Tibial nerve (tissue), 4 donors: ENCODE results near the gene SSC5D. TPM values are rescaled to one million over a fixed set of nuclear protein-coding genes. Genes with fewer than 3 reads are reported as not detected.

Source experiments
- DNase-seq, 2 donors: peaks; one replicate each; pipeline ENCODE4 v3.0.0-alpha.2; 2019; ENCODE audit warnings: low spot score in 2 of 2
- H3K27ac ChIP-seq, 4 donors: fragments of 200-600 bp; sonication (generic) in 3 of 4; one replicate each; pipeline ENCODE4 v1.5.1; 2017 to 2019; ENCODE audit warnings: mild to moderate bottlenecking in 1 of 4
- H3K27me3 ChIP-seq, 2 donors: fragments of 200-600 bp; sonication (generic) in 1 of 2; one replicate each; pipeline versions ENCODE4 v1.5.1 to v1.6.0; 2017 to 2019
- H3K36me3 ChIP-seq, 3 donors: fragments of 200-600 bp; sonication (generic); one replicate each; pipeline ENCODE4 v1.5.1; 2018 to 2019
- H3K4me1 ChIP-seq, 4 donors: fragments of 200-600 bp; sonication (generic) in 3 of 4; one replicate each; pipeline ENCODE4 v1.5.1; 2017 to 2019
- H3K4me3 ChIP-seq, 4 donors: fragments of 200-600 bp; sonication (generic) in 3 of 4; one replicate each; pipeline ENCODE4 v1.5.1; 2017 to 2019; ENCODE audit warnings: mild to moderate bottlenecking in 1 of 4, moderate library complexity in 1 of 4
- H3K9me3 ChIP-seq, 4 donors: fragments of 200-600 bp; sonication (generic) in 3 of 4; one replicate each; pipeline ENCODE4 v1.5.1; 2017 to 2019
- EP300 ChIP-seq, 2 donors: sonication (generic); formaldehyde crosslinking; IDR thresholded peaks; one replicate each; pipeline ENCODE4 v1.6.1; 2017; ENCODE audit warnings: antibody characterized with exemption in 2 of 2, mild to moderate bottlenecking in 1 of 2
- POLR2A ChIP-seq, 2 donors: fragments of 450-650 bp; IDR thresholded peaks; one replicate each; pipeline ENCODE4 v1.6.1; 2017; ENCODE audit warnings: antibody characterized with exemption in 2 of 2, mild to moderate bottlenecking in 2 of 2, moderate library complexity in 2 of 2
- WGBS, 2 donors: methylation state at CpG; one replicate each; pipeline ENCODE4 v1.1.5; 2018; 5-methylcytosine and 5-hydroxymethylcytosine counted together
- total RNA-seq, 4 donors: library from RNA; depleted of rRNA; stranded (reverse); fragments of >200 nt; gene quantifications; one replicate each; pipeline ENCODE4 v1.1.0, GENCODE V29; 2016
- TF ChIP-seq, protein P1 (sequence below), 5 experiments: fragments of 200-600 bp in 3 of 5; fragments of 450-650 bp in 2 of 5; sonication (generic) in 3 of 5; IDR thresholded peaks; one replicate each; pipeline ENCODE4 v1.5.1; 2016 to 2019; ENCODE audit warnings: antibody characterized with exemption in 5 of 5, mild to moderate bottlenecking in 3 of 5, moderate library complexity in 2 of 5

The SSC5D gene
- total RNA-seq, 4 donors from 2014 or later, result 3.9 to 14.5 (median 7.2) TPM

DNA sequence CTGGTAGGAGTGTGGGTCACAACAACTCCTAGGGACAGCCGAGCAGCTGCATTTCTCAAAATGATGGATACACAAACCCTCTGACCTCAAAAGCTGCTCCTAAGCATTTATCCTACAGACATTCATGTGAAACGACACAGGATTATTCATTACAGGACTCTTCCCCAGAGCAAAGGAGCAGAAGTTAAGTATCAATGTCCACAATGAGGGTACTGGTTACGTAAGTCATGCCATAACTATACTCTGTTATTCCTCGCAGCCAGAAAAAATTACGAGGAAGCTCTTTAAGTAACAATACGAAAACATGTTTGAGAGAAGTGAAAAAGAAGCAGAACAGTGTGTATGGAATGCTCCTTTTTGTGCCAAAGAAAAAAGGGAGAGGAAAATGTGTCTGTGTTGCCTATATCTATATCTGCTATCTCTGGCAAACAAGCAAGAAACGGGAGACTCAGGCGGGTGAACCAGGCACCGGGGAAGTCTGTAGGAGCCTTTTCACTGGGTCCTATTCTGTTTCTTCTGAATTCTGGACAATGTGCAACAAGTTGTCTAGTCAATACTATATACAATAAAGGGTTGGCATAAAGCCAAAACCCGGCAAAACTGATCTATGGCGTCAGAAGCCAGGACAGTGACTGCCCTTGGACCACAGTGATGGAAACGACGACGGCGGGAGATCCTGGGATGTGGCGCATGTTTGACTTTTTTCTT is 28.1 kb upstream of the SSC5D start:
- no peak for TF ChIP-seq POLR2A (IDR thresholded peaks at IDR 0.05)
- TF ChIP-seq EP300 (IDR thresholded peaks at IDR 0.05), result no peak
- TF ChIP-seq, protein P1, sequence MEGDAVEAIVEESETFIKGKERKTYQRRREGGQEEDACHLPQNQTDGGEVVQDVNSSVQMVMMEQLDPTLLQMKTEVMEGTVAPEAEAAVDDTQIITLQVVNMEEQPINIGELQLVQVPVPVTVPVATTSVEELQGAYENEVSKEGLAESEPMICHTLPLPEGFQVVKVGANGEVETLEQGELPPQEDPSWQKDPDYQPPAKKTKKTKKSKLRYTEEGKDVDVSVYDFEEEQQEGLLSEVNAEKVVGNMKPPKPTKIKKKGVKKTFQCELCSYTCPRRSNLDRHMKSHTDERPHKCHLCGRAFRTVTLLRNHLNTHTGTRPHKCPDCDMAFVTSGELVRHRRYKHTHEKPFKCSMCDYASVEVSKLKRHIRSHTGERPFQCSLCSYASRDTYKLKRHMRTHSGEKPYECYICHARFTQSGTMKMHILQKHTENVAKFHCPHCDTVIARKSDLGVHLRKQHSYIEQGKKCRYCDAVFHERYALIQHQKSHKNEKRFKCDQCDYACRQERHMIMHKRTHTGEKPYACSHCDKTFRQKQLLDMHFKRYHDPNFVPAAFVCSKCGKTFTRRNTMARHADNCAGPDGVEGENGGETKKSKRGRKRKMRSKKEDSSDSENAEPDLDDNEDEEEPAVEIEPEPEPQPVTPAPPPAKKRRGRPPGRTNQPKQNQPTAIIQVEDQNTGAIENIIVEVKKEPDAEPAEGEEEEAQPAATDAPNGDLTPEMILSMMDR (IDR thresholded peaks at IDR 0.05), result no peak
- peak overlapping the region; percentile 87 to 94 (median 91) for H3K27ac ChIP-seq
- H3K4me3 ChIP-seq, result peak overlapping the region in 3 of 4 donors; percentile 61 to 94 (median 66)
- DNase-seq, result no peak
- peaks cover 0 to 17% (median 0%) of the 10 kb centered on the region in 3 donors for H3K36me3 ChIP-seq
- no peaks in the 10 kb centered on the region for H3K9me3 ChIP-seq
- peaks cover 0 to 31% (median 6%) of the 10 kb centered on the region in 4 donors for H3K4me1 ChIP-seq
- no peaks in the 10 kb centered on the region for H3K27me3 ChIP-seq
- whole genome bisulfite sequencing, 2 donors, result 17 to 18% methylated on average over 16 of the region's 16 CpGs

DNA sequence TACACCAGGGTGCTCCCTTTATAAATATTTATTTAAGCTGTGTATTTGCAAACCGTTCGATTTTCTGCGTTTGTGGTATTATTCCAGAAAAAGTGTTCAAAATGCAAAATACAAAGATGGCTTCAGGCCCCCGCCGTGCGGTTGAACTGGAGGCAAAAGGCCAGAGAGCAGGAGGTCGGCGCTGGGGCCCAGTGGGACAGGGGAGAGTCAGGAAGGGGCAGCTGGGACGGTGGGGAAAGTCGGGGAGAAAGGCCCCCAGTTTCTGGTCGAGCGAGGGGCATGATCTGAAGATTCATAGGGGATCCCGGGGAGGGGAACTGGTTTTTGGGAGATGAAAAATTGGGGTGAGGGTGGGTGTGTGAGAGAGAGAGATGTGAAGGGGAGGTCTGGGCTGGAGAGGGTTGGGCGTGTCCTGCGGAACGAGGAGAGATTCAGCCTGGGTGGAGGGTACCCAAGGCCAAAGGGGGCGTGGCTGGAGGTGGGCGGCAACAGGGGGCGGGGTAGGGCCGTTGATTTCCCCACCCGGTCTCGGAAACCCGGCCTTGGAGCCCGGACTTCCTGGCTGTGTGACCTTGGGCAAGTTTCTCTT is 27.5 kb upstream of the SSC5D start:
- TF ChIP-seq EP300 (IDR thresholded peaks at IDR 0.05), result no peak
- TF ChIP-seq, protein P1 (IDR thresholded peaks at IDR 0.05), result no peak
- no peak for TF ChIP-seq POLR2A (IDR thresholded peaks at IDR 0.05)
- Histone ChIP-seq H3K27me3 (no peaks in the 10 kb centered on the region), H3K27ac (peak overlapping the region; percentile 87 to 94 (median 91)), H3K4me1 (peaks cover 0 to 31% (median 6%) of the 10 kb centered on the region in 4 donors), H3K36me3 (peaks cover 0 to 10% (median 0%) of the 10 kb centered on the region in 3 donors), H3K4me3 (peak overlapping the region; percentile 61 to 94 (median 70)), H3K9me3 (no peaks in the 10 kb centered on the region)
- DNase-seq, result peak; percentile 68 to 83
- WGBS, 2 donors, result 8 to 10% methylated on average over 21 to 24 of the region's 24 CpGs

DNA sequence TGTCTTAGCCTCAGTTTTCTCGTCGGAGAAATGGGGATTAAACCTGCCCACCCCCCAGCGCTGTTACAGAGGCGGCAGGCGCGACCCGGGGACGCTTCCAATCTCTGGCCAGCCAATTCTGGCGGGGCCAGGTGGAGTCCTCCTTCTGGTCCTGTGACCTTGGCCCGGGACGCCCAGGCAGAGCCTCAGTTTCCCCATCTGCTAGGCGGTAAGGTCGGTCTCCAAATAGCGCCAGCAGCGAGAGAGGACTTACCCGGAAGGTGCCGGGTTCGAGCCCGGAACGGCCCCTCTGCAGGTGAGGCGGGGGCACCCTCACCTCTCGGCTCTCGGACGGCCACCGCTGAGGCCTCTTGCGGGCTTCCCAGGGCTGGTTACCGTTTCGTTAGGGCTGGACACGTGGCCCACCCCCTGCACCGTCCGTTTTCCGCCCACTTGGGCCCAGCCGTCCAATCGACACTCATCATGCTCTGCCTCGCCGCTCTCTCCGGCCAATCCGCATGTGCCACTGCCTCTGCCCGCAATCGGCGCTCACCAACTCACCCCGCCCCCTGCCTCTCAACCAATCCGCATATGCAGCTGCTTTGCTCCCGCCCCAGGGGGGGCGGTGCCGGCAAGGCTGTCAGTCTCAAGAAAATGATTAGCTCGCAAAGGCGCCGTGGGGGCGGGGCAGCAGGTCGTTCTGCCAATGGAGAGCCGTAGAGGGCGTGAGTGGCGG is 26.8 kb upstream of the SSC5D start, which contains the start of gene ISOC2:
ISOC2 (minus strand) TSS at position 384 of the 715 bp plus-strand sequence. CDS start 5,156 bp downstream, outside the sequence.
- H3K4me3 ChIP-seq, result peak within 1 kb of the TSS; percentile 61 to 94 (median 70)
- H3K36me3 ChIP-seq, result peaks cover 0 to 4% (median 0%) of the 10 kb centered on the region in 3 donors
- peak within 1 kb of the TSS; percentile 87 to 94 (median 91) for H3K27ac ChIP-seq
- H3K27me3 ChIP-seq, result no peaks in the 10 kb centered on the region
- WGBS, 2 donors, result 1 to 2% methylated on average over 31 to 45 of the region's 54 CpGs
- peak; percentile 100 for DNase-seq
- no peaks in the 10 kb centered on the region for H3K9me3 ChIP-seq
- TF ChIP-seq POLR2A (IDR thresholded peaks at IDR 0.05) (peak in 1 of 2 donors; percentile 74), EP300 (IDR thresholded peaks at IDR 0.05) (peak; percentile 79 to 80)
- TF ChIP-seq, protein P1 (IDR thresholded peaks at IDR 0.05), result peak in 2 of 5 experiments; percentile 30 to 59
- H3K4me1 ChIP-seq, result peaks cover 0 to 31% (median 6%) of the 10 kb centered on the region in 4 donors

DNA sequence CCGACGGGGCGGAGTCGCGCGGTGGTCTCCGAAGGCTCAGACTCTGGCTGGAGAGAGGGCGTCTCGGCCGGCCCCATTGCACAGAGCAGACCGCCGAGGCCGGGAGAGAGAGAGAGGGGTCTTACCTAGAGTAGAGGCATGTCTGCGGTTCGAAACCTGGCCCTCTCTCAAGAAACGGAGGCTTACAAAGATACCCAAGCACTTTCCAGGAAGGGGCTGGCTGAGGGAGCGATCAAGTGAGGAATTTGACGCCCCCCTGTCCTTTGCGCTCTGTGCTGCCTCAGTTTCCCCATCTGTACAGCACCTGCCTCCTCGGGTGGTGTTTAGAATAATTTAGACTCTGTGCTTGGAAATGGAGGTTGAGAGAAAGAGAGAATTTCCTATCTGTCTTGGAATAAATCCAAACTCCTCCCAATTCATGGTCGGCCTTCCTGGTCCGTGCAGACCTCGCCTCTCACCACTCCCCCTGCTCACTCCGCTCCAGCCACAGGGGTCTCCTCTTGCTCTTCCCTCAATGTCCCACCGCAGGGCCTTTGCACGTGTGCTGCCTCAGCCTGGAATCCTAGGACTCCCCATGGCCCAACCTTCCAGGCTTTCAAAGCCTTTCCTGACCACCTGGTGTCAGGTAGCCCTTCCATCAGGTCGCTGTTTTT is 26.1 kb upstream of the SSC5D start:
- H3K9me3 ChIP-seq, result no peaks in the 10 kb centered on the region
- H3K27ac ChIP-seq, result peak overlapping the region; percentile 75 to 91 (median 86)
- H3K36me3 ChIP-seq, result no peaks in the 10 kb centered on the region
- no peak for TF ChIP-seq EP300 (IDR thresholded peaks at IDR 0.05)
- no peak for TF ChIP-seq POLR2A (IDR thresholded peaks at IDR 0.05)
- TF ChIP-seq, protein P1 (IDR thresholded peaks at IDR 0.05), result no peak
- WGBS, 2 donors, result 8 to 10% methylated on average over 26 to 27 of the region's 27 CpGs
- peaks cover 0 to 31% (median 6%) of the 10 kb centered on the region in 4 donors for H3K4me1 ChIP-seq
- DNase-seq, result no peak
- peak overlapping the region; percentile 53 to 94 (median 70) for H3K4me3 ChIP-seq
- H3K27me3 ChIP-seq, result no peaks in the 10 kb centered on the region
